Testis (tissue), 2 donors: Measurements from ENCODE around the gene ECHS1.

Source experiments
- POLR2A ChIP-seq: fragments of 450-650 bp; IDR thresholded peaks from one replicate; pipeline ENCODE4 v1.6.1; 2017; ENCODE audit warnings: antibody characterized with exemption, mild to moderate bottlenecking, moderate library complexity
- TF ChIP-seq, protein P1 (sequence below), 3 experiments: fragments of 450-650 bp in 2 of 3; fragments of 200-600 bp in 1 of 3; sonication (generic) in 1 of 3; IDR thresholded peaks; one replicate each; pipeline ENCODE4 v1.5.1; 2016 to 2019; ENCODE audit warnings: antibody characterized with exemption in 3 of 3, mild to moderate bottlenecking in 2 of 3, moderate library complexity in 1 of 3

DNA sequence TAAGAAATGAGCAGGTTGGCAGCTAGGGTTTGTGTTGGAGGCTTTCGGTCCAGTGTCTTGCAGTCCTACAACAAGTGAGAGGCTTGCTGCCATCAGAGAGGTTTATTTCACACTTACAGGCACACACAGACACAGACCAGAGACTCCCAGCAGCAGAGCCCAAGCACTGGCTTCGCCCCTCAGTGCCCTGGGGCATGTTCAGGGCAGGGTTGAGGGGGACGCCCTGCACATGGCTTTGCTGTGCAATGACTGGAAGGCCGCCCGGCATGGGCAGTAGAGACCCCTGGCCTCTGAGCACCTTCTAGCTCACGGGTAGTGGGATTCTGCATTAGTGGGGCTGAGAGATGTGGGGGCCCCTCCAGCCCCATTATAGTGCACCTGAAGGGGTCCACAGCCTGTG, 47.4 kb upstream of the ECHS1 start:
- TF ChIP-seq POLR2A, result no peak
- TF ChIP-seq, protein P1, sequence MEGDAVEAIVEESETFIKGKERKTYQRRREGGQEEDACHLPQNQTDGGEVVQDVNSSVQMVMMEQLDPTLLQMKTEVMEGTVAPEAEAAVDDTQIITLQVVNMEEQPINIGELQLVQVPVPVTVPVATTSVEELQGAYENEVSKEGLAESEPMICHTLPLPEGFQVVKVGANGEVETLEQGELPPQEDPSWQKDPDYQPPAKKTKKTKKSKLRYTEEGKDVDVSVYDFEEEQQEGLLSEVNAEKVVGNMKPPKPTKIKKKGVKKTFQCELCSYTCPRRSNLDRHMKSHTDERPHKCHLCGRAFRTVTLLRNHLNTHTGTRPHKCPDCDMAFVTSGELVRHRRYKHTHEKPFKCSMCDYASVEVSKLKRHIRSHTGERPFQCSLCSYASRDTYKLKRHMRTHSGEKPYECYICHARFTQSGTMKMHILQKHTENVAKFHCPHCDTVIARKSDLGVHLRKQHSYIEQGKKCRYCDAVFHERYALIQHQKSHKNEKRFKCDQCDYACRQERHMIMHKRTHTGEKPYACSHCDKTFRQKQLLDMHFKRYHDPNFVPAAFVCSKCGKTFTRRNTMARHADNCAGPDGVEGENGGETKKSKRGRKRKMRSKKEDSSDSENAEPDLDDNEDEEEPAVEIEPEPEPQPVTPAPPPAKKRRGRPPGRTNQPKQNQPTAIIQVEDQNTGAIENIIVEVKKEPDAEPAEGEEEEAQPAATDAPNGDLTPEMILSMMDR (IDR thresholded peaks at IDR 0.05), result no peak
